GM10266 (cell line): ENCODE data around the gene ST6GAL1.

Experiments used
- DNase-seq: peaks from one replicate; pipeline ENCODE4 v3.0.0; 2012; ENCODE audit errors: extremely low spot score
- CTCF ChIP-seq: IDR thresholded peaks from 2 replicates; pipeline ENCODE4 v1.5.1; 2012; ENCODE audit warnings: mild to moderate bottlenecking, low read depth; ENCODE audit not compliant: control insufficient read depth, insufficient read depth; ENCODE audit errors: missing control alignments

Gene ST6GAL1

GRCh38 chr3:187014417-187014864, 84.1 kb downstream of the ST6GAL1 start:
- DNase-seq: no peak
- TF ChIP-seq CTCF: no peak

- no peak for TF ChIP-seq CTCF
- no peak for DNase-seq
Measured at GRCh38 chr3:187015903-187016638, 85.7 kb downstream of the ST6GAL1 start.

- no peak for DNase-seq
- no peak for TF ChIP-seq CTCF
Measured at GRCh38 chr3:187016639-187017345, 86.5 kb downstream of the ST6GAL1 start.

- DNase-seq: no peak
Measured at GRCh38 chr3:187017511-187018230, 87.3 kb downstream of the ST6GAL1 start.

GRCh38 chr3:187019542-187020072, 89.3 kb downstream of the ST6GAL1 start:
- DNase-seq: no peak
- TF ChIP-seq CTCF: no peak

More at GRCh38 chr3:187017511-187018230, 87.3 kb downstream of the ST6GAL1 start:
- no peak for TF ChIP-seq CTCF

GRCh38 chr3:187020376-187020775, 90.0 kb downstream of the ST6GAL1 start:
- no peak for TF ChIP-seq CTCF
- DNase-seq: no peak
